Fibroblast of the aortic adventitia (primary cell): Measurements from ENCODE around the gene TBX3. TPM values are rescaled to one million over a fixed set of nuclear protein-coding genes. Genes with fewer than 3 reads are reported as not detected.

Experiments
- DNase-seq: peaks from one replicate; pipeline ENCODE4 v3.0.0-alpha.2; 2010; ENCODE audit warnings: low read depth
- H3K4me3 ChIP-seq: 2 replicates; pipeline ENCODE4 v1.5.1; 2011; ENCODE audit warnings: low read depth, mild to moderate bottlenecking, control low read depth, low read length, moderate library complexity
- total RNA-seq: library from RNA; depleted of rRNA; stranded (reverse); fragments of >200 nt; gene quantifications from 2 replicates; pipeline ENCODE4 v1.2.3, GENCODE V29; 2012; ENCODE audit warnings: low replicate concordance
- TF ChIP-seq, protein P1 (sequence below): IDR thresholded peaks from 2 replicates; pipeline ENCODE4 v1.5.1; 2011; ENCODE audit warnings: mild to moderate bottlenecking, low read length, control low read depth, inconsistent platforms; ENCODE audit not compliant: insufficient read depth

The TBX3 gene
- total RNA-seq, 1 donor, result 5.7 TPM

- TF ChIP-seq, protein P1, sequence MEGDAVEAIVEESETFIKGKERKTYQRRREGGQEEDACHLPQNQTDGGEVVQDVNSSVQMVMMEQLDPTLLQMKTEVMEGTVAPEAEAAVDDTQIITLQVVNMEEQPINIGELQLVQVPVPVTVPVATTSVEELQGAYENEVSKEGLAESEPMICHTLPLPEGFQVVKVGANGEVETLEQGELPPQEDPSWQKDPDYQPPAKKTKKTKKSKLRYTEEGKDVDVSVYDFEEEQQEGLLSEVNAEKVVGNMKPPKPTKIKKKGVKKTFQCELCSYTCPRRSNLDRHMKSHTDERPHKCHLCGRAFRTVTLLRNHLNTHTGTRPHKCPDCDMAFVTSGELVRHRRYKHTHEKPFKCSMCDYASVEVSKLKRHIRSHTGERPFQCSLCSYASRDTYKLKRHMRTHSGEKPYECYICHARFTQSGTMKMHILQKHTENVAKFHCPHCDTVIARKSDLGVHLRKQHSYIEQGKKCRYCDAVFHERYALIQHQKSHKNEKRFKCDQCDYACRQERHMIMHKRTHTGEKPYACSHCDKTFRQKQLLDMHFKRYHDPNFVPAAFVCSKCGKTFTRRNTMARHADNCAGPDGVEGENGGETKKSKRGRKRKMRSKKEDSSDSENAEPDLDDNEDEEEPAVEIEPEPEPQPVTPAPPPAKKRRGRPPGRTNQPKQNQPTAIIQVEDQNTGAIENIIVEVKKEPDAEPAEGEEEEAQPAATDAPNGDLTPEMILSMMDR, result no peak
- H3K4me3 ChIP-seq, result no peak overlapping the region
- DNase-seq, result no peak
These were observed 11.2 kb downstream of the TBX3 start for GRCh38 chr12:114672817-114673168.

- H3K4me3 ChIP-seq, result no peak overlapping the region
- TF ChIP-seq, protein P1, result no peak
- DNase-seq, result no peak
These were observed 12.2 kb downstream of the TBX3 start for GRCh38 chr12:114671443-114672411.

- H3K4me3 ChIP-seq, result no peak overlapping the region
- TF ChIP-seq, protein P1, result no peak
- DNase-seq, result no peak
These were observed 12.9 kb downstream of the TBX3 start for GRCh38 chr12:114671066-114671442.

- no peak overlapping the region for H3K4me3 ChIP-seq
- TF ChIP-seq, protein P1, result no peak
- no peak for DNase-seq
These were observed 13.5 kb downstream of the TBX3 start for GRCh38 chr12:114670291-114670980.

- H3K4me3 ChIP-seq, result no peak overlapping the region
- TF ChIP-seq, protein P1, result no peak
- no peak for DNase-seq
These were observed 14.3 kb downstream of the TBX3 start for GRCh38 chr12:114669401-114670290.

DNA sequence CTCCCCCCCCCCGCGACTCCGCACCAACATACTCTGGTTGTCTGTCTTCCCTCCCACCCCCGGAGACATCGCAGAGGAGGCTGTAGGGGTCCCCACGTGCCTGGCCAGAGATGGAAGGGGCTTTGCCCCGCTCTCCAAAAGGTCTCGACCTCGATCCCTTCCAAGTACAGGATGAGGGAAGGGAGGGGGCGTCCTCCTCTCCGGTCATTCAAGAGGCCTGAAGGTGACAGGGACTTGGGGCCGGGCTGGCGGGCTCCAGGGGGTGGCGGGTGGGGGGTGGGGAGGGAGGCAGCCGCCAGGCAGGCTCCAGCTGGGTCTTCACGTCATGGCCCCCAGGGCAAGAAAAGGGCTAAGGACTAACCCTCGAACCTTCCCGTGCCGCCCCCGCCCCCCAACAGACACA, 15.1 kb downstream of the TBX3 start:
- H3K4me3 ChIP-seq, result peak overlapping the region; percentile 68
- no peak for DNase-seq
- TF ChIP-seq, protein P1, result no peak
